ENCODE data around the gene CKMT1B. TPM values are rescaled to one million over a fixed set of nuclear protein-coding genes. Genes with fewer than 3 reads are reported as not detected.

The CKMT1B gene
- total and polyA plus RNA-seq, 9 of the 15 experiments (the other 6 are each of a cell fraction or from before 2014, with no cell fraction given) = 3.2 to 10.6 (median 5.0) TPM

GRCh38 chr15:43547539-43547938 lies 46.3 kb upstream of the CKMT1B start:
- DNase-seq (ENCODE audit: extremely low read depth in 1 of 4, low spot score in 3 of 4) = no peak
- Histone ChIP-seq H3K9me1 (ENCODE audit: control insufficient read depth, insufficient read depth, low read length) (no peaks in the 10 kb centered on the region), H3K9ac (ENCODE audit: insufficient read depth in 1 of 2, low read depth in 2 of 2, low read length in 2 of 2) (no peak overlapping the region), H3K79me2 (ENCODE audit: control insufficient read depth, insufficient read depth, low read length) (no peaks in the 10 kb centered on the region), H2AFZ (ENCODE audit: low read depth, low read length) (no peak overlapping the region), H3K36me3 (ENCODE audit: control insufficient read depth, insufficient read depth, low read length) (peaks cover 5% of the 10 kb centered on the region; the same call in 1 of the 3 replicates), H3K4me2 (ENCODE audit: insufficient read depth, low read length) (no peak overlapping the region), H3K27ac (ENCODE audit: extremely low read depth, low read depth, low read length) (no peak overlapping the region), H3K9me3 (replicated peaks; ENCODE audit: control insufficient read depth, insufficient read depth, low read depth, low read length) (no peaks in the 10 kb centered on the region), H3K4me3 (no peak overlapping the region), H3K27me3 (ENCODE audit: control insufficient read depth in 2 of 2, insufficient read depth in 2 of 2, low read length in 2 of 2) (no peaks in the 10 kb centered on the region), H4K20me1 (replicated peaks; ENCODE audit: control insufficient read depth, insufficient read depth, low read length) (no peaks in the 10 kb centered on the region), H3K4me1 (replicated peaks in 1 of 2; ENCODE audit: control insufficient read depth in 2 of 2, insufficient read depth in 2 of 2, low read length in 2 of 2) (no peaks in the 10 kb centered on the region)
- no peak for ATAC-seq
- 100% methylated on average over 2 of the region's 2 CpGs for WGBS (ENCODE audit: insufficient coverage, low coverage, missing lambda C conversion rate)
- intact Hi-C loops (cut with micrococcal nuclease) (no loop called here), in situ Hi-C loops (cut with MboI) (no loop called here)
- TF ChIP-seq RBM25 (IDR thresholded peaks at IDR 0.05; ENCODE audit: low read depth, low read length, severe bottlenecking) = peak; percentile 79
- TF ChIP-seq SMAD4 (CRISPR knock-in tag; conservative IDR thresholded peaks at IDR 0.05) = no peak
- ChIA-PET POLR2A (no interaction called here), CTCF (ENCODE audit: low intra/inter-chr PET ratio) (no interaction called here)
- BruUV-seq (replicated peaks) = no TSS peak
- FAIRE-seq = no peak

GRCh38 chr15:43550527-43551363 lies 43.1 kb upstream of the CKMT1B start:
- H3K9ac ChIP-seq (ENCODE audit: insufficient read depth in 1 of 2, low read depth in 2 of 2, low read length in 2 of 2) = no peak overlapping the region
- intact Hi-C loops (cut with micrococcal nuclease) = no loop called here
- no peak overlapping the region for H3K4me2 ChIP-seq (ENCODE audit: insufficient read depth, low read length)
- no TSS peak for BruUV-seq (replicated peaks)
- H3K27me3 ChIP-seq (ENCODE audit: control insufficient read depth in 2 of 2, insufficient read depth in 2 of 2, low read length in 2 of 2) = no peaks in the 10 kb centered on the region
- in situ Hi-C loops (cut with MboI) = no loop called here
- FAIRE-seq (no peak), DNase-seq (ENCODE audit: extremely low read depth in 1 of 4, low spot score in 3 of 4) (no peak), ATAC-seq (no peak)
- H4K20me1 ChIP-seq (replicated peaks; ENCODE audit: control insufficient read depth, insufficient read depth, low read length) = no peaks in the 10 kb centered on the region
- H3K9me3 ChIP-seq (replicated peaks; ENCODE audit: control insufficient read depth, insufficient read depth, low read depth, low read length) = no peaks in the 10 kb centered on the region
- H3K79me2 ChIP-seq (ENCODE audit: control insufficient read depth, insufficient read depth, low read length) = no peaks in the 10 kb centered on the region
- peaks cover 5% of the 10 kb centered on the region; the same call in 1 of the 3 replicates for H3K36me3 ChIP-seq (ENCODE audit: control insufficient read depth, insufficient read depth, low read length)
- H3K9me1 ChIP-seq (ENCODE audit: control insufficient read depth, insufficient read depth, low read length) = no peaks in the 10 kb centered on the region
- no peak overlapping the region for H3K4me3 ChIP-seq
- POLR2A ChIA-PET = interaction anchor here (1.0 kb wide), 1 partner anchor 22 kb away, joined by 3 read pairs; no protein-coding TSS in a partner anchor
- WGBS (ENCODE audit: insufficient coverage, low coverage, missing lambda C conversion rate) = 81% methylated on average over 6 of the region's 10 CpGs
- no peak overlapping the region for H3K27ac ChIP-seq (ENCODE audit: extremely low read depth, low read depth, low read length)
- no peak for TF ChIP-seq CHD4 (IDR thresholded peaks at IDR 0.05; ENCODE audit: insufficient read depth, insufficient replicate concordance, low read depth, low read length, poor library complexity, severe bottlenecking)
- no peak for TF ChIP-seq LCOR (CRISPR knock-in tag; IDR thresholded peaks at IDR 0.05)
- TF ChIP-seq PHF20 (IDR thresholded peaks at IDR 0.05; ENCODE audit: partially characterized antibody) = no peak
- TF ChIP-seq ZBTB9 (CRISPR knock-in tag; IDR thresholded peaks at IDR 0.05) = no peak
- no peak for TF ChIP-seq LEF1 (IDR thresholded peaks at IDR 0.05)
- TF ChIP-seq SFPQ (IDR thresholded peaks at IDR 0.05; ENCODE audit: low read depth, low read length) = no peak
- H2AFZ ChIP-seq (ENCODE audit: low read depth, low read length) = no peak overlapping the region
- CTCF ChIA-PET (ENCODE audit: low intra/inter-chr PET ratio) = no interaction called here
- no peaks in the 10 kb centered on the region for H3K4me1 ChIP-seq (replicated peaks in 1 of 2; ENCODE audit: control insufficient read depth in 2 of 2, insufficient read depth in 2 of 2, low read length in 2 of 2)
